ENCODE measurements around the gene ANKRD11.
"Not testable (repeated sequence)": the region's sequence is repeated elsewhere in the genome, so short reads cannot be mapped to it uniquely, and the experiment has no call there.

ANKRD11 gene

GRCh38 chr16:89311636-89312035 is 178.7 kb downstream of the ANKRD11 start:
- DNase-seq, result no peak

- DNase-seq, result no peak
These were observed 180.8 kb downstream of the ANKRD11 start for GRCh38 chr16:89309438-89310122.

GRCh38 chr16:89308391-89309333 is 181.7 kb downstream of the ANKRD11 start:
- DNase-seq, result peak in 1 of 2 experiments; percentile 21

- no peak for DNase-seq
These were observed 182.9 kb downstream of the ANKRD11 start for GRCh38 chr16:89307421-89307805.

GRCh38 chr16:89306457-89307420 is 183.6 kb downstream of the ANKRD11 start:
- not testable (repeated sequence) for DNase-seq

- no peak for DNase-seq
These were observed 185.2 kb downstream of the ANKRD11 start for GRCh38 chr16:89304941-89305705.

- DNase-seq, result no peak
These were observed 186.0 kb downstream of the ANKRD11 start for GRCh38 chr16:89304181-89304851.

GRCh38 chr16:89303617-89304016 is 186.7 kb downstream of the ANKRD11 start:
- DNase-seq, result no peak

- no peak for DNase-seq
These were observed 189.4 kb downstream of the ANKRD11 start for GRCh38 chr16:89300976-89301360.

- no peak for DNase-seq
These were observed 189.9 kb downstream of the ANKRD11 start for GRCh38 chr16:89300311-89300975.

- not testable (repeated sequence) for DNase-seq
These were observed 190.8 kb downstream of the ANKRD11 start for GRCh38 chr16:89299357-89300111.

GRCh38 chr16:89298623-89299225 is 191.6 kb downstream of the ANKRD11 start:
- no peak for DNase-seq

GRCh38 chr16:89297910-89298545 is 192.3 kb downstream of the ANKRD11 start:
- DNase-seq, result no peak

GRCh38 chr16:89297156-89297874 is 193.0 kb downstream of the ANKRD11 start:
- no peak for DNase-seq

GRCh38 chr16:89295915-89296314 is 194.4 kb downstream of the ANKRD11 start:
- no peak for DNase-seq

GRCh38 chr16:89295071-89295900 is 195.1 kb downstream of the ANKRD11 start:
- no peak for DNase-seq

GRCh38 chr16:89294486-89294885 is 195.9 kb downstream of the ANKRD11 start:
- DNase-seq, result no peak

Measured in SHP77 (cell line).